Measurements from ENCODE around the gene FILIP1L.

DNA sequence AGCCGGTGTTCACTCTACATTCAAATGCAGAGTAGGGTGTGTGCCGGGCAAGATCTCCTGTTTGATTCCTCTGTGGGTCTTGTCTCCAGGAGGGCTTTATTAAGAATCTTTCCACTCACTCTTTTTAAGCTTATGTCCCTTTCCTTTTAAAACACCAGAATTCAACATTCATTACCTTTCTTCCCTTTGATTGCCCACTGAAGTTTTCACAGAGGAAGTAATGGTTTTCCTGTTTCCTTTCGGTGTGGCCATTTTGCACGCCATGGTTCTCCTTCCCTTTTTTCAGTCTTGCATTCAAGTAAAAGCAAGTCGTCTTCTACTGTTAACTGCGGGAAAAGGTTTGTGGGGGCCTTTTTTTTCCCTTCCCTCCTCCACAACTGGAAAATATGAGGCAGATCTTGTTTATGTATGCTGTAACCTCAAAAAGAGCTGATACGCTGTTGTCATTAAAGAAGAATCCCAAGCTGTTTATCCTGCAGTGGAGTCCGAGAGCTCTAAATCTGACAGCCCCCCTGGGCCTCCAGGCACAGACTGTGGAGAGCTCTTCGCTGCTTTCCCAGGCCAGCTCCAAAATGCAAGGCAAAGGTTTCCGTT, 40.5 kb downstream of the FILIP1L start:
- TF ChIP-seq FOSL1 (IDR thresholded peaks at IDR 0.05; ENCODE audit: low read depth) (no peak), EZH2phosphoT487 (IDR thresholded peaks at IDR 0.05; ENCODE audit: borderline replicate concordance) (no peak), JUND (IDR thresholded peaks at IDR 0.05) (no peak), POLR2A (IDR thresholded peaks at IDR 0.05; ENCODE audit: borderline replicate concordance, extremely low read depth, insufficient read depth, insufficient read length) (no peak), SIN3A (IDR thresholded peaks at IDR 0.05; ENCODE audit: low read depth) (no peak), EZH2 (IDR thresholded peaks at IDR 0.05) (no peak), REST (IDR thresholded peaks at IDR 0.05; ENCODE audit: low read depth) (no peak), ZNF274 (IDR thresholded peaks at IDR 0.05; ENCODE audit: low read depth, low read length) (no peak), POLR2AphosphoS5 (IDR thresholded peaks at IDR 0.05; ENCODE audit: low read depth, low read length) (no peak), SRF (IDR thresholded peaks at IDR 0.05; ENCODE audit: low read depth) (no peak), CEBPB (IDR thresholded peaks at IDR 0.05; ENCODE audit: low read depth) (no peak)
- TF ChIP-seq, protein P1, sequence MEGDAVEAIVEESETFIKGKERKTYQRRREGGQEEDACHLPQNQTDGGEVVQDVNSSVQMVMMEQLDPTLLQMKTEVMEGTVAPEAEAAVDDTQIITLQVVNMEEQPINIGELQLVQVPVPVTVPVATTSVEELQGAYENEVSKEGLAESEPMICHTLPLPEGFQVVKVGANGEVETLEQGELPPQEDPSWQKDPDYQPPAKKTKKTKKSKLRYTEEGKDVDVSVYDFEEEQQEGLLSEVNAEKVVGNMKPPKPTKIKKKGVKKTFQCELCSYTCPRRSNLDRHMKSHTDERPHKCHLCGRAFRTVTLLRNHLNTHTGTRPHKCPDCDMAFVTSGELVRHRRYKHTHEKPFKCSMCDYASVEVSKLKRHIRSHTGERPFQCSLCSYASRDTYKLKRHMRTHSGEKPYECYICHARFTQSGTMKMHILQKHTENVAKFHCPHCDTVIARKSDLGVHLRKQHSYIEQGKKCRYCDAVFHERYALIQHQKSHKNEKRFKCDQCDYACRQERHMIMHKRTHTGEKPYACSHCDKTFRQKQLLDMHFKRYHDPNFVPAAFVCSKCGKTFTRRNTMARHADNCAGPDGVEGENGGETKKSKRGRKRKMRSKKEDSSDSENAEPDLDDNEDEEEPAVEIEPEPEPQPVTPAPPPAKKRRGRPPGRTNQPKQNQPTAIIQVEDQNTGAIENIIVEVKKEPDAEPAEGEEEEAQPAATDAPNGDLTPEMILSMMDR (IDR thresholded peaks at IDR 0.05 in 2 of 3, conservative IDR thresholded peaks at IDR 0.05 in 1 of 3; ENCODE audit: borderline replicate concordance in 1 of 3, insufficient read depth in 1 of 3, low read depth in 2 of 3, low read length in 2 of 3): no peak

Data from HCT116 (cell line).